ENCODE data around the gene NADK2.

DNA sequence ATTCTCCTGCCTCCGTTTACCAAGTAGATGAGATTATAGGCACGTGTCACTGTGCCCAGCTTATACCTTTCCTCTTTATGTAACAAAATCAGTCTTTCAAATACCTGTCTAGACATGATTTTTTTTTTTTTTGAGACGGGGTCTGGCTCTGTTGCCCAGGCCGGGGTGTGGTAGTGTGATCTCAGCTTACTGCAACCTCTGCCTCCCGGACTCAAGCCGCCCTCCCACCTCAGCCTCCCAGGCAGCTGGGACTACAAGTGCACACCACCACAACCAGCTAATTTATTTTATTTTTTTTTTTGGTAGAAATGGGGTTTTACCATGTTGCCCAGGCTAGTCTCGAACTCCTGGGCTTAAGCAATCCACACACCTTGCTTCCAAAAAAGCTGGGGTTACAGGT is 13.2 kb downstream of the NADK2 start:
- no peak for TF ChIP-seq POLR2AphosphoS5 (IDR thresholded peaks at IDR 0.05)
- TF ChIP-seq, protein P1, sequence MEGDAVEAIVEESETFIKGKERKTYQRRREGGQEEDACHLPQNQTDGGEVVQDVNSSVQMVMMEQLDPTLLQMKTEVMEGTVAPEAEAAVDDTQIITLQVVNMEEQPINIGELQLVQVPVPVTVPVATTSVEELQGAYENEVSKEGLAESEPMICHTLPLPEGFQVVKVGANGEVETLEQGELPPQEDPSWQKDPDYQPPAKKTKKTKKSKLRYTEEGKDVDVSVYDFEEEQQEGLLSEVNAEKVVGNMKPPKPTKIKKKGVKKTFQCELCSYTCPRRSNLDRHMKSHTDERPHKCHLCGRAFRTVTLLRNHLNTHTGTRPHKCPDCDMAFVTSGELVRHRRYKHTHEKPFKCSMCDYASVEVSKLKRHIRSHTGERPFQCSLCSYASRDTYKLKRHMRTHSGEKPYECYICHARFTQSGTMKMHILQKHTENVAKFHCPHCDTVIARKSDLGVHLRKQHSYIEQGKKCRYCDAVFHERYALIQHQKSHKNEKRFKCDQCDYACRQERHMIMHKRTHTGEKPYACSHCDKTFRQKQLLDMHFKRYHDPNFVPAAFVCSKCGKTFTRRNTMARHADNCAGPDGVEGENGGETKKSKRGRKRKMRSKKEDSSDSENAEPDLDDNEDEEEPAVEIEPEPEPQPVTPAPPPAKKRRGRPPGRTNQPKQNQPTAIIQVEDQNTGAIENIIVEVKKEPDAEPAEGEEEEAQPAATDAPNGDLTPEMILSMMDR (IDR thresholded peaks at IDR 0.05), result no peak
- TF ChIP-seq EP300 (IDR thresholded peaks at IDR 0.05), result no peak

Data from sigmoid colon (tissue), 4 donors.